ENCODE data around the gene PRODH2. TPM values are rescaled to one million over a fixed set of nuclear protein-coding genes. Genes with fewer than 3 reads are reported as not detected.

Gene PRODH2
- total RNA-seq, 4 donors from 2014 or later, result not detected

- 71 to 82% methylated on average over 15 of the region's 15 CpGs for WGBS, 2 donors
- TF ChIP-seq, protein P1, sequence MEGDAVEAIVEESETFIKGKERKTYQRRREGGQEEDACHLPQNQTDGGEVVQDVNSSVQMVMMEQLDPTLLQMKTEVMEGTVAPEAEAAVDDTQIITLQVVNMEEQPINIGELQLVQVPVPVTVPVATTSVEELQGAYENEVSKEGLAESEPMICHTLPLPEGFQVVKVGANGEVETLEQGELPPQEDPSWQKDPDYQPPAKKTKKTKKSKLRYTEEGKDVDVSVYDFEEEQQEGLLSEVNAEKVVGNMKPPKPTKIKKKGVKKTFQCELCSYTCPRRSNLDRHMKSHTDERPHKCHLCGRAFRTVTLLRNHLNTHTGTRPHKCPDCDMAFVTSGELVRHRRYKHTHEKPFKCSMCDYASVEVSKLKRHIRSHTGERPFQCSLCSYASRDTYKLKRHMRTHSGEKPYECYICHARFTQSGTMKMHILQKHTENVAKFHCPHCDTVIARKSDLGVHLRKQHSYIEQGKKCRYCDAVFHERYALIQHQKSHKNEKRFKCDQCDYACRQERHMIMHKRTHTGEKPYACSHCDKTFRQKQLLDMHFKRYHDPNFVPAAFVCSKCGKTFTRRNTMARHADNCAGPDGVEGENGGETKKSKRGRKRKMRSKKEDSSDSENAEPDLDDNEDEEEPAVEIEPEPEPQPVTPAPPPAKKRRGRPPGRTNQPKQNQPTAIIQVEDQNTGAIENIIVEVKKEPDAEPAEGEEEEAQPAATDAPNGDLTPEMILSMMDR (IDR thresholded peaks at IDR 0.05), result no peak
- TF ChIP-seq POLR2A (IDR thresholded peaks at IDR 0.05), result no peak
- intact Hi-C loops (cut with DNase I; ENCODE audit: low total_unique reads), result no loop called here
- no peak overlapping the region for H3K4me3 ChIP-seq (ENCODE audit: low read depth, poor library complexity, severe bottlenecking)
- no peak for DNase-seq (ENCODE audit: low spot score in 2 of 2)
Measured at GRCh38 chr19:35768082-35768421, 44.6 kb downstream of the PRODH2 start.

GRCh38 chr19:35767288-35768081 lies 45.2 kb downstream of the PRODH2 start:
- intact Hi-C loops (cut with DNase I; ENCODE audit: low total_unique reads), result no loop called here
- no peak for DNase-seq (ENCODE audit: low spot score in 2 of 2)
- H3K4me3 ChIP-seq (ENCODE audit: low read depth, poor library complexity, severe bottlenecking), result no peak overlapping the region
- TF ChIP-seq, protein P1 (IDR thresholded peaks at IDR 0.05), result no peak
- TF ChIP-seq POLR2A (IDR thresholded peaks at IDR 0.05), result no peak
- WGBS, 2 donors, result 75 to 79% methylated on average over 20 to 26 of the region's 34 CpGs

- intact Hi-C loops (cut with DNase I; ENCODE audit: low total_unique reads), result no loop called here
- DNase-seq (ENCODE audit: low spot score in 2 of 2), result no peak
- TF ChIP-seq, protein P1 (IDR thresholded peaks at IDR 0.05), result no peak
- TF ChIP-seq POLR2A (IDR thresholded peaks at IDR 0.05), result no peak
- whole genome bisulfite sequencing, 2 donors, result 80 to 89% methylated on average over 11 of the region's 11 CpGs
- no peak overlapping the region for H3K4me3 ChIP-seq (ENCODE audit: low read depth, poor library complexity, severe bottlenecking)
Measured at GRCh38 chr19:35766571-35767104, 46.0 kb downstream of the PRODH2 start.

DNA sequence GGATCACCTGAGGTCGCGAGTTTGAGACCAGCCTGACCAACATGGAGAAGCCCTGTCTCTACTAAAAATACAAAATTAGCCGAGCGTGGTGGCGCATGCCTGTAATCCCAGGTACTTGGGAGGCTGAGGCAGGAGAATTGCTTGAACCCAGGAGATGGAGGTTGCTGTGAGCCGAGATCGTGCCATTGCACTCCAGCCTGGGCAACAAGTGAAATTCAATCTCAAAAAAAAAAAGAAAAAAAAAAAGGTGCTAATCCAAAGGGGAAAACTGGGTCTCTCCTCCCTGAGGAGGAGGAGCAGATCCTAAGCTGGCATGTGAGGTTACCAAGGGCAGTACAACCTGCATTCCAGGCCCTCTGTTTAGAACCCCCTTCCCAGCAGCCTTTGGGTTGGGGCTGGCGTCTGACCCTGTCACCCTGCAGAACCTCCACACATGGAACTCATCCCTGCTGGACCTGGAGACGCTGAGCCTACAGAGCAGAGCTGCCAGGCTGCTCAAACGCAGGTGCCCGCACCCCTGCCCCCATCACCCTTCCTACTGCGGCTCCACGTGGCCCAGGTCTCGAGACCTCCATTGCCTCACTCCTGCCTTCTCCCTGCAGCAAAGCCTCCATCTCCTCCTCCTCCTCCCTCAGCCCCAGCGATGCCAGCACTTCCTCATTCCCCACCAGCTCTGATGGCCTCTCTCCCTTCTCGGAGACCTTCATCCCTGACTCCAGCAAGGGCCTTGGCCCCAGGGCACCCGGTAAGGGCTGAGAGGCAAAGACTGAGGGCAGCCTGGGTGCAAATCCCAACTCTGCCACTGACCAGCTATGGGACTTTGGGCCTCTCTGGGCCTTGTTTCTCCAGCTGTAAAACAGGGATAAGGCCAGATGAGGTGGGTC lies 48.0 kb downstream of the PRODH2 start:
- intact Hi-C loops (cut with DNase I; ENCODE audit: low total_unique reads), result no loop called here
- H3K4me3 ChIP-seq (ENCODE audit: low read depth, poor library complexity, severe bottlenecking), result no peak overlapping the region
- TF ChIP-seq, protein P1 (IDR thresholded peaks at IDR 0.05), result no peak
- no peak for TF ChIP-seq POLR2A (IDR thresholded peaks at IDR 0.05)
- no peak for DNase-seq (ENCODE audit: low spot score in 2 of 2)
- 93 to 95% methylated on average over 17 of the region's 17 CpGs for WGBS, 2 donors

DNA sequence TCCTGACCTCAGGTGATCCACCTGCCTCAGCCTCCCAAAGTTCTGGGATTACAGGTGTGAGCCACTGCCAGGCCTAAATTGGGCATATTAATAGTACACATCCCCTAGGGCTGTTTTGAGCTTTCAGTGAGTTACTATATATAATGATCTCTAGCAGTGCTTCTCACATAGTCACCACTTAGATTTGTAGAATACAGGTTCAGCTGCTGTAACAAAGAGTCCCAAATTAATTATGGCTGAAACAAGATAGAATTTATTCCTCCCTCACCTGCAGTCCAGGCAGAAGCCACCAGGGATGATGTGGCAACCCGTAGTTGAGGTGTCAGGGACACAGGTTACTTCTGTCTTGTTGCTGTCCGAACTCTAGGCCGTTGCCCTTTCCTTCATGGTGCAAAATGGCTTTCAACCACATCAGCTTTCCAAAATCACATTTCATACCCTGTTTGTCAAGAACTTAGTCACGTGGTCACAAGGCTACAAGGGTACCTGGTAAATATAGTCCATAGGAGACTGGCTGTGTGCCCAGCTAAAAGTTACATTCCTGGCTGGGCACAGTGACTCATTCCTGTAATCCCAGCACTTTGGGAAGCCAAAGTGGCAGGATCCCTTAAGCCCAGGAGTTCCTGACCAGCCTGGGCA lies 51.8 kb downstream of the PRODH2 start:
- WGBS, 2 donors, result 92 to 96% methylated on average over 4 of the region's 4 CpGs
- intact Hi-C loops (cut with DNase I; ENCODE audit: low total_unique reads), result no loop called here
- no peak overlapping the region for H3K4me3 ChIP-seq (ENCODE audit: low read depth, poor library complexity, severe bottlenecking)
- DNase-seq (ENCODE audit: low spot score in 2 of 2), result no peak
- no peak for TF ChIP-seq POLR2A (IDR thresholded peaks at IDR 0.05)
- TF ChIP-seq, protein P1 (IDR thresholded peaks at IDR 0.05), result no peak
